Pons (tissue), 1 donor: ENCODE results near the gene STARD9.
"Not testable (repeated sequence)": the region's sequence is repeated elsewhere in the genome, so short reads cannot be mapped to it uniquely, and the experiment has no call there.

Experiments
- DNase-seq: peaks from one replicate; pipeline ENCODE4 v3.0.0-alpha.2; 2016; ENCODE audit warnings: low spot score

Gene STARD9

GRCh38 chr15:42575188-42576039, at the start of gene STARD9:
STARD9 (plus strand) TSS chr15:42575606; CDS start chr15:42575716, 110 bp downstream.
- peak; percentile 98 for DNase-seq

- no peak for DNase-seq
Observed at GRCh38 chr15:42528970-42529369, 46.4 kb upstream of the STARD9 start.

GRCh38 chr15:42533246-42533645, 42.2 kb upstream of the STARD9 start:
- no peak for DNase-seq

GRCh38 chr15:42544853-42545629, 30.4 kb upstream of the STARD9 start:
- no peak for DNase-seq

GRCh38 chr15:42547918-42548248, 27.5 kb upstream of the STARD9 start:
- DNase-seq = no peak

- peak; percentile 63 for DNase-seq
Observed at GRCh38 chr15:42548249-42549031, 27.0 kb upstream of the STARD9 start, which contains the start of the genes HAUS2 and LRRC57. HAUS2 (plus strand) TSS chr15:42548838; CDS start chr15:42548873, 35 bp downstream. LRRC57 (minus strand) TSS chr15:42548793; CDS start chr15:42548434, 359 bp downstream.

- DNase-seq = peak; percentile 51
Observed at GRCh38 chr15:42549032-42549491, 26.3 kb upstream of the STARD9 start.

- no peak for DNase-seq
Observed at GRCh38 chr15:42549741-42550392, 25.5 kb upstream of the STARD9 start.

GRCh38 chr15:42553554-42553953, 21.9 kb upstream of the STARD9 start:
- no peak for DNase-seq

- not testable (repeated sequence) for DNase-seq
Observed at GRCh38 chr15:42556550-42557207, 18.7 kb upstream of the STARD9 start.

- DNase-seq = no peak
Observed at GRCh38 chr15:42558739-42559138, 16.7 kb upstream of the STARD9 start.

- peak; percentile 51 for DNase-seq
Observed at GRCh38 chr15:42576040-42576594, 711 bp downstream of the STARD9 start.

GRCh38 chr15:42576776-42577175, 1.4 kb downstream of the STARD9 start:
- DNase-seq = no peak

- DNase-seq = peak; percentile 35
Observed at GRCh38 chr15:42577514-42578031, 2.2 kb downstream of the STARD9 start.

GRCh38 chr15:42578984-42579537, 3.7 kb downstream of the STARD9 start:
- no peak for DNase-seq

- peak; percentile 87 for DNase-seq
Observed at GRCh38 chr15:42581272-42581730, 5.9 kb downstream of the STARD9 start.

- DNase-seq = peak; percentile 39
Observed at GRCh38 chr15:42582569-42583375, 7.4 kb downstream of the STARD9 start.

- peak; percentile 92 for DNase-seq
Observed at GRCh38 chr15:42584031-42584765, 8.8 kb downstream of the STARD9 start.
